GM12891 (cell line): ENCODE measurements around the gene LENG1.
A peak's percentile ranks its signal among the peaks of the same experiment; 100 is the strongest.

Experiments used
- POLR2A ChIP-seq: IDR thresholded peaks from 2 replicates; pipeline ENCODE4 v1.6.1; 2011; ENCODE audit warnings: low read depth, low read length, control low read depth
- POLR2AphosphoS5 ChIP-seq: IDR thresholded peaks from 2 replicates; pipeline ENCODE4 v1.6.1; 2011; ENCODE audit warnings: low read depth, low read length, control low read depth

DNA sequence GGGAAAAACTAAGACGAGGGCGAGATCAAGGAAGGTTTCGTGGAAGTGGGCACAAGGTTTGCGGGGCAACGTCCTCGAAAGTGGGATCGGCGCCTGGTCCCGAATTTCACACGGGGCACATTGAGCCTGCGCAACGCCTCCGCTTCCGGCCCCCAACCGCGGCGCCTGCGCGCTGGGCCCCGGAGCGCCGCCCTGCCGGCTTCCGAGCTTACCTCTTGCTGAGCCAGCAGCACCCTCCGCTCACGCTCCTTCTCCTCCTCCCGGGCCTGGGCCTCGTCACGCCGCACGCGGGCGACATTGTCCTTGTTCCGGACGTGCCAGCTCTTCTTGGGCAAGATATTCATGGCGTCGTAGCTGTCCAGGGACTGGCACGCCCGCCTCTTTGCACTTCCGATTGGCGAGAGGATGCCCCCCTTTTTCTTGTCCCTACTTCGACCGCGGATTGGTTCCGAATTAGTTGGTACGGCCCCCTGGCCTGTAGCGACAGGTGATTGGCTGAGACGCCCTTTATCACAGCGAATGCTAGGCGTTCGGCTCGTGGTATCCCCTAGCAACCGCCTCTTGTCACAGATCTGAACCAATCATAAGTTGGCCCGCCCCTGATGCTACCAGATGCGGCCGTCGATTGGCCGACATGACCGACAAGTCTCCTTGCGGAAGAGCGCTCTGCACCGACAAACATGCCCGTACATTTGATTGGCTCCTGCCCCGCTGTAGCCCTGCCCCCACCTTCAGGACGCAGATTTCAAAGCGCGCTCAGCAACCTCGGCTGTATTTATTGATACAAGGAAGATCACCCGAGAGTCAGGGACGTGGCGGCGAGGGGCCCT is at the start of gene LENG1:
- TF ChIP-seq POLR2A = peak; percentile 82
- TF ChIP-seq POLR2AphosphoS5 = peak; percentile 94
